GM18519 (cell line): Measurements from ENCODE around the gene SERTM1.

Experiments
- ATAC-seq: cut with Tn5 transposase; IDR thresholded peaks from one replicate; pipeline ENCODE4 v1.9.1; 2021; ENCODE audit warnings: mild to moderate bottlenecking, moderate library complexity; ENCODE audit not compliant: unreplicated experiment, low FRiP score

Gene SERTM1

DNA sequence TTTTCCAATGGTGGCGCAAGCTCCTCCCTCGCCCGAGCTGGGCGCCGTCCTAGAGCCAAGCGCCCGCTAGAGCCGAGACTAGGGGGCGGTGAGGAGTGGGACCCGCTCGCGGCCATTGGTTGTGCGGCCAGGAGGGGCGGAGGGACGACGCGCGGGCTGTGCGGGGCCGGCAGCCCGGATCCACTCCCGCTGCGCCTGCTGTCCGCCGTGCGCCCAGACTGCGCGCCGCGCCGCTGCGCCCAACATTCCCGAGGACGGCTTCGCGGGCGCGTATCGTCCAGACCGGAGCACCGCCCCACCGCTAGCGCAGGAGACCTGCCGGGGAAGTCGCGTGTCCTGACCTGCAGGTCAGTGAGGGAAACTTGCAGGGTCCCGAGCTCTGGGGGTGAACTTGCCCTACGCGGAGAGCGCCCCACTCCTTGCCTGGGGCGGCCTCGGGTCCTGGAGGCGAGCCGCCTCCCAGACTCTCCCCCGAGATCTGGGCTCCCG lies at the start of gene SERTM1:
Gene SERTM1, plus strand, starts transcription at position 183 of the 489 bp plus-strand sequence. CDS start 21,059 bp downstream, outside the sequence.
- no peak for ATAC-seq

DNA sequence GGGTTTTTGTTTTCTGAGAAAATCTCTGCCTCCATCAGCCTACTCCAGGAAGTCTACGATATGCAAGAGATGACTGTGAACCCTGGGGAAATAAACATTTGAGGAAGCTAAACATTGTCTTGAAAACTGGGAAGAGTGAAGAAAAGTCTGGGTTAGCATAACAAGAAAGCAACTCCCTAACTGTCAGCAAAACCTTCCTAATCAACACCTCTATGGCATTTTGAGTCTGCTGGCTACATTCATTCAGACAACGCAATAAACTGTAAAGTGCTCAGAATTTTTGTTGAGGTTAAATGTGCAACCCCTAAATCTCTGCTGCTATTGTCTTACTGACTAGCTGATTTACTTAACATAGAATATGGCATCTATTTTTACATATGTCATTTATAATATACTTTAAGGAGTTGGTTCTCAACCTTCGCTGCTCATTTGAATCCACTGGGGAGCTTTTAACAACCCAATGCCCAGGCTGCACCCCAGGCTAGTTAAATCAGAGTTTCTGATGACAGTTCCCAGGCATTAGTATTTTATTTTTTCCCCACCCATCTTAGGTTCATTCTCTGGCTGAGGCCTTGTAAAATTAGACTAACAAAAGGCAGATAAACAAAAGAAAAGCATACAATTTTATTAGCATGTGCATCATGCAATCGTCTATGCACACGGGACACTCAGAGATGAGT lies 45.3 kb upstream of the SERTM1 start:
- ATAC-seq: no peak

DNA sequence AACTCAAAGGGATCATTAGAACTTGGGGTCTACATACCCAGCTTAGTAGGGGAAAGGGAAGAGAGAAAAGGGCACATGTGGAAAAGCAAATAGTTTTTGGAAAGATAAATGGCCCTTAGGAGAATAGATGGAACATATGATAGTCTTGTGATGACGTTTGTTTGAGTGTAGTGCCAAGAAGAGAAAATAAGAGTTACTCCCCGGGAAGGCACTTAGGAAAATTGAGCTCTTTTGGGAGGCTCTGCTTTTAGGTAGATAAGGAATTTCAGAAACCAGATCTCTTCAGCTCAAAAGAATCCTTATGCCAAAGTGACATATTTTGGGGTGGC lies 44.8 kb upstream of the SERTM1 start:
- ATAC-seq: no peak

DNA sequence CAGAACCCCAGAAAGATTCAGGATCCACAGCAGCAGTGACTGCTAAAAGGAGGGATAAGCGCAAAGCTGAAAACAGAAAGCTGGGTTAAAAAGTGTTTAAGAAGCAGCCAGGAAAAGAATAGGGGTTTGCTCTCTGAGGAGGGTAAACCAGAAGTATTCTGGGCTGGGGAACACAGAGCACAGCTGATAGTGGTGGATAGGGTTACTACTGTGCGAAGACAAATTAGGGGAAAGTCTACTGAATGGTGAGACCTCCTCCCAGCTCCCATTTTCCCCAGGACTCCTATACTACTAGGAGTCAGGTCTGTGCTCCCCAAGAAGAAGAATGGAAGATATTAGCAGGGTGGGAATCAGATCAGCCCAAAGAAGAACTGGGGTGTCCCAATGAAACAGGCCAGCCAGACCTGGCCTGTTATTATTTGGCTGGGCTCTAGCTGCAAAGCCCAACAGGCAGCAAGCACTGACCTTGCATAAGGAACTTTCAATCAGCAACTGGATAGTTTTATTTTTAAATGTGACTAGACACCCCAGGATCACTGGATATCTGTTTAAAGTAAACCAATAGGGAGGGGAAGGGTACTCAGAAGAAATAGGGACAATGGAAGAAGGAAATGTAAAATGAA lies 43.5 kb upstream of the SERTM1 start:
- ATAC-seq: no peak

DNA sequence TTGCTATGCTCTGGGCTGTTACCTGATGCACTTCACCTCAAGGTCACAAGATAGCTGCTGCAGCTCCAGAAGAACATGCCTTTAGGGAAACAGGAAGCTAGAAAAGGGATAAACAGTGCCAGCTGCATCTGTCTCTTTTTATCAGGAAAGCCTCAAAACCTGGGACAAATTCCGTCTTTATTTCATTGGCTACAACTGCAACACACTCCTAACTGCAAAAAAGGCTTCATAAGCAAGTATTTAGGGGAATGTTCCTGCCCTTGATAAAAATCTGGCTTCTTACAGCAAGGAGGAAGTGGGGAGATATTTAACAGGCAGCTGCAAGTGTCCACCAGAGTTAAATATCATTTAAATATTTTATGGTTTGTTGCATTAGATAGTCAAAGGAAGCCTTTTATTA lies 34.2 kb upstream of the SERTM1 start:
- ATAC-seq: no peak

DNA sequence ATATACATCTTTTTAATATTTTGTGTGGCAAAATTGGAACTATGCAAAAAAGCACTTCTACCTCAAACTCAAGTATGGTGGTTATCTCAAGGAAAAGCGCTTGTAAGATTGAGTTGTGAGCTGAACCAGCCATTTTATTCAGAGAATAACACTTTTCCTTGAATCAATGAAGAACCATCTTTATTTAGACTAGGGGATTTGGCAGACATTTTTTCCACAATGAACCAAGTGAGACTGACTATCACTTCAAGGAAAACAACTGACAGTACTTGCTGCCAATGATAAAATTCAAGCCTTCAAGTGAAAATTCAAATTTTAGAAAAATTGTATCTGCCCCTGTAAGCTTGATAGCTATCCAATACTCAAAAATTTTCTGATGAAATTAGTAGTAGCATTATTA lies 23.2 kb upstream of the SERTM1 start:
- ATAC-seq: no peak

DNA sequence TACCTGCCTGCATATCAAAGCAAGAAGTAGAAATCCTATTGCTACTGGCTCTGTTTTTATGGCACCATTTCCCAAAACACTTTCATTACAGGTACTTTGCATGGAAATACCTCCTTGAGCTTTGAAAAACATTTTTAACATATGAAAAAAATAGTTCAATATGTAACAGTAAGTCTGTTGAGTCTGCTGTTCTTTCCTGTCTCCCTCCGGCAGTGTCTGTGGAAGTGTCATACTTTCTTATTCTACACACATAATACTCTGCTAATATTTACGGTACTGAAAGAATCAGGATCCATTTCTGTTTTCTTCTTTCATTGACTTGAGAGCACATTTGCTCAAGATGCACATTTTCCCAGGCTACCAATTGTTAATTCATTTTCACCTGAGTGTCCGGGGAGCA lies 8.2 kb upstream of the SERTM1 start:
- ATAC-seq: no peak

DNA sequence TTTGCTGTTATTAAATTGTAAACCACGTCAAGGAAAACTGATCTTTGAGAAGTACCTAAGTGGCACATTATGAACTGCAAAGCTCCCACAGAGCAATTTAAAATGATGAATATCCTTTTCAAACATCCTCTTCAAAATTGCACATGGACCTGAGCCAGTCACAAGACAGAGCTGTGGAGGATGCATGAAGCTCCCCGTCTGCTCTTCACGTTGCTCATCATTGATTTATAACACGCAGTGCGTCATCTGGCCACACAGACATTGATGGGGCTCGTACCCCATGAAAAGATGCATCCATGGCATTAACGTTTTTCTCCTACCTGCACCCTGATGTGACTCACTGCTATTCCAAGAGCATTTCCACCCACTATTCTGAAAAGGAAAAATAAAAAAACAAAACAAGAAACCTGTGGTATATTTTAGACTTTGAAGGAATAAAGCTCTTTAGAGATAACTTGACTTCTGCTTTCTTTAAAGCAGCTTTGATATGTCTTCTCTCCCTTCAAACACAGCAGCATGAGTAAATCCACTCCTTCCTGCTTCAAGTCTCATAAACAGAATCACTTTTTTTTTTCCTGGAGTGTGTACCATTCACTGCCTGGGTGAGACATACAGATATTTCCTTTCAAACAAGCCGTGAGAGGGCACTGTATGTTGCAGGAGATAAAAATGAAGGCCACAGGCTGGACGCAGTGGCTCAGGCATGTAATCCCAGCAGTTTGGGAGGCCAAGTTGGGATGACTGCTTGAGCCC lies 7.2 kb upstream of the SERTM1 start:
- no peak for ATAC-seq

DNA sequence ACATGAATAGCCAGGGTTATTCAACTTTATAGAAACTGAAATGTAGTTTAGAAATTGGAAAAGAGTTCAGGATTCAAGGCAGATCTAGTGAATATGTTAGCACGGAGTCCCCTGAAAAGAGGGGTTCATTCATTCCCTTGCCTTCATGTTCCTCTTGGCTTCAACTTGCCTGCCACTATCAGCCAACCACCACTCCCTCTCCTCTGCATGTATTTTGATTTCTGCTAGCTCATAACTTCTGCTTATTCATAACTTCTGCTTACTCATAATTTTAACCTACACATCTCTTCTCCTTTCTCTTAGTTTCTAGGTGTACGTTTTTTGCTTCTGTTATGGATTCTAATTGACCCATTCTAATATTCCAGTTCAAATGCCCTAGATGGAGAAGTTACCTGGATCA lies 5.5 kb upstream of the SERTM1 start:
- no peak for ATAC-seq

DNA sequence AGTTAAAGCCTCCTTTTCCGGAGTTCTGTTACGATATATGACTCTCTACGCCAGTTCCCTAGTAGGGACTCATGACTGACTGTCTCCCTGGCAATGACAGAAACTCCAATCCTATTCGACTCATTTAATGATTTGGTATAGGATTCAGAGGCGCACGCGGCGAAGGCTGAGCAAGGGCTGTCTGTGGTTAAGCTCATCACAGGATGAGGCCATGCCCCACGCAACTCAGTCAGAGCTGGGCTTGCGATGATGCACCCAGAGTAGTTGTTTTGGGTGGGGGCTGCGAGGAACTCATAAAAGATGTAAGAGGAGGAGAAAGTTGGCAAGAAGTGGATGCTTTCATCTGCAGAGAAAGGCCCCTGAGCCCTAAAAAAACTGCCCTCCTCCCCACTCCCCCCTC lies 468 bp upstream of the SERTM1 start:
- ATAC-seq: no peak

DNA sequence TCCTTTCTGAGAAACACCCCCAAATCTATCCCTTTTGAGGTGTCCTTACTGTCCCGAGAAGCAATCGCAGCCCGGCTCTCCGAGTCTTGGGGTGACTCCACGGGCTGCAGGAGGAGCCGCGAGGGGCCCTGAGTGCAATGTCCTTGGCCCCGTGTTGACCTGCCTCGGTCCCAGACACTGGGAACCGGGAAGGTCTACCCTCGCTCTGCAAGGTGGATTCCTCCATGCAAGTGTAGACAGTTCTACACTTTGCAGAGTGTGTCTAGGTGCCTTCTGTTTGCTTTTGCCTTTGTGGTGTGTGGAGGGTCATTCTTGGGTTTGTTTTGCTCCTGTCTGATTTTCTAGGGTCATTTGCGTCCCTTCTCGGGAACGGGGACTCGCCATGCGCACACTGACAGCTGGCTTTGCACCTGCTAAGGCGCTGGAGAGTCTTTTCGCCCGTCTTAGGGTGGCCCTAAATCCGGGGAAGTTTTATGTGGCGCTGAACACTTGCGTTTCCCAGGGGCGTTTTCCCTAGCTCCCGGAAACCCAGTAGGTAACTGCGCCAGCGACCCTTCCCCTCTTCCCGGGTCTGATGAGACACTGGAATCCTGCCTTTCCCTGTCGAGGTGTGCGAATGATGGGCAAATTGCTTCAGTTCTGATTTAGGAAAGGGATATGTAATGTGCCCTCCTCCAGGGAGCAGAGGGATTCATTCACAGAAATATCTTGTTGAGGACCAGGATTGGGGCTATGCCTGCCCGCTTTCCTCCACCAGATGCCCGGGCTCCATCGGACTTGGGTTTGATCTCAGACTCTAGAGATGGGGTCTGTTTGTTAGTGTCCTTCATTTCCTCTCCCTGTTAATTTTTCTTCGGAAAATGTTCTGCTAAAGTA lies 755 bp downstream of the SERTM1 start:
- no peak for ATAC-seq

DNA sequence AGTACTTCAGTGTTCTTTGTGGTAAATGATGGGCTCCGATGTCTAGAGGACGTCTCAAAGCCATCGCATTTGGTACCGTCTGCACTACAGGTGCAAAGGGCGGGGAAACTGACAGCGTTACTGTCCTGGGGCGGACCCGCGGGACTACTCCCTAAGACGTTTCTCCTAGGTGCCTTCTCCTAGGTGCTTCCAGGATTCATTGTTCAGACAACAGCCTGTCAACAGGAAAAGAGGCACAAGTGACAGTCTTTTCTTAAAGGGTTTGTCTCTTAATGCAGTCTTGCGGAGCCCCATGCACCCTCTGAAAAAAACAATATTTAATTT lies 1.4 kb downstream of the SERTM1 start:
- no peak for ATAC-seq

DNA sequence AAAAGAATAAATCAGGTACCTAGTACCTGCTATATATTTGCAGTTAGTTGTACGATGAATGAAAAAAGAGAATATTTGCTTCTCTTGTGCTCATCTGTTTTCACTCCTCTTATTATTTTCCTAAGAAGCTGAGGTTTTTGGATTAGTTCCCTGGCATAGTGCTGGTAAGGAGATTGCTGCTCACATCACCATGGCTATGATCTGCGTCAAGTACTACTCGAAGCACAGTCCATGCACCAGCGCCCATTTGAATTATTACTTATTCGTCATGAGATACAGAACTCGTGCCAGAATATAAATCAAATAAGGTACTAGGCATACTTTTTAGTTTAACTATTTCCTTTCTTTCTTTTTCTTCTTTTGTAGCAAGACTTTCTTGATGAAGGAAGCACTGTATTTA lies 7.1 kb downstream of the SERTM1 start:
- no peak for ATAC-seq

DNA sequence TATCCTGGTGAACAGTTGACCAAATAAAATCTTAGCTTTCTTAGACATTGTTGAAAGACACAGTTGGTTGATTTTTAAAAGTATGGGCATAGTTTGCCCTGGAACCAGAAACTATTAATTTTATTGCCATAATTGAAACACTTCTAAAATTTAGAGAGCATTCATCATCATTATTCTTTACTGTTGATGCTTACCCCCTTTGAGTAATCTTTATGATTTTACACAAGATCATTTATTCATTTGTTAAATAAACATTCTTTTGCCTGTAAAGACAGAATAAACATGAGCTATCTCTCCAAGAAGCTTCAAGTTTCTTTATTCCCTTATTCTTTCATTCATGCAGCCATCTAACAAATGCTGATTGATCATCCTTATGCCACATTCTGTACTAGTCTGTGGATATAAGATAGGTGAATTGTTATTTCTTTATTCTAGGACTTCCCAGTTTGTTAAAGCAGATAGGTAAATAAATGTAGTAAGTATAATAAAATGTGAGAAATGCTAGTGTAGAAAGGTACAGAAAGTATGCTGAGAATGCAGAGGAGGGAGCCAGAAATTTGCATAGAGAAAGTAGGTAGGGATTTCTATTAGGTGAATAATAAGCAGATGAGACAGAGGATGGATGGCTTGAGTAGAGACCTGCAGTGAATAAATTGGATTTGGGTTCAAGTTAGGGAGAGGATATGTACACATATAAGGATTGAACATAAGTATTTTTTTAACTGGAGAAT lies 8.2 kb downstream of the SERTM1 start:
- no peak for ATAC-seq

DNA sequence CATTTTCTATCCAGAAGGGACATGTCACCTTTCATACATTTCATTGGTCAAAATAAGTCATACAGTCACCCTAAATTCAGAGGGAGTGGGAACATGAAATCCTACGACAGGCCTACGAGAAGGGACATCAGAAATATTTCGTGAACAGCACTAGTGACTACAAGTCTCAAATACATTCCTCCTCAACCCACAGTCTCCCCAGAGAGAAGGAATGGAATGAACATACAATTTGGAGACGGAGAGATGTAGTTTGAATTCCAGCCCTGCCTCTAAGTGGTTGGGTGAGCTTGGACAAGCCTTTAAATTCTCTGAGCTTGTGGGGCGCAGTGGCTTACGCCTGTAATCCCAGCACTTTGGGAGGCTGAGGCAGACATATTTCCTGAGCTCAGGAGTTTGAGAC lies 9.9 kb downstream of the SERTM1 start:
- ATAC-seq: no peak

DNA sequence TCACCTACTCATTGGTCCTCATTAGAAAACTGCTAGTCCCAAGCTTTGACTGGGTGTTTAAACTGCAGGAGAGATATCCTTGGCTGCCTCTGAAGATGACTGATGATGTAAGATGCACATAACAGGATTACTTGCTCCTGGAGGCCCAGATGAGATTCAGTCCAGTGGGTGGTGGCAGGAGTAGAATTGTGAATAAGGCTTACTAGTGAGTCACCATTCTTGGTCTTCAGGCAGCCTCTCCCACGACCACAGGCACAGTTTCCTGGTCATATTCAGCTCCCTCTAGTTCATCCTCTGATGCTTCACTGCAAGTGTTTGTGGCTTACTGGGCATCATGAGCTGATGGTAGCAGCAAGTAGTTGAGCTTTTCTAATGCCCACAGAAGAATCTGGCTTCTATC lies 12.1 kb downstream of the SERTM1 start:
- ATAC-seq: no peak

DNA sequence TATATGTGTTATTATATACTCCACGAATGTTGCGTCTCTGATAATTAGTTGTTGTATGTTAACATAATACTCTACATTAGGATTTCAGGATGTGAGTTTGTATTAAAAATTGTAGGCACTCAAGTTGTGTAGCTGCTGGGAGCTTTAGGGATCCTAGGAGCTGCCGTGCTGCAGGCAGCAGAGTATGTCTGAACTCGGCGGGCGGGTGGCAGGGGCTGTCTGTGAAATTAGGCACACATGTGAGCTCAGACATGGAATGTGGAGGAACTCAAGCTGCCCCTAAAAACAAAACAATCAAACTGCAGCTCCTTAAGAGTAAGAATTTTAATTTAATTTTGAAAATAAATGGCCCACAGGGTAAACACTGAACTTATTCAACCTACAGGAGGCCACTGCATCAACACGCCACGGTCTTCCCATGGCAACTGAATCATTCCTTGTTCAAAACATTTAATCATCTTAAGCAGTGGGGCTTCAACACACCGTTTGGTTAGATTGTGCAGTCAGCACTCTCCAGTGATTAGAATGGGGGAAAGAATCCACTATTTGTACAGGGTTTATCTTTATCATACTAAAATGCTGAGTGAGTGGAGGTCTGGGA lies 22.7 kb downstream of the SERTM1 start:
- no peak for ATAC-seq

DNA sequence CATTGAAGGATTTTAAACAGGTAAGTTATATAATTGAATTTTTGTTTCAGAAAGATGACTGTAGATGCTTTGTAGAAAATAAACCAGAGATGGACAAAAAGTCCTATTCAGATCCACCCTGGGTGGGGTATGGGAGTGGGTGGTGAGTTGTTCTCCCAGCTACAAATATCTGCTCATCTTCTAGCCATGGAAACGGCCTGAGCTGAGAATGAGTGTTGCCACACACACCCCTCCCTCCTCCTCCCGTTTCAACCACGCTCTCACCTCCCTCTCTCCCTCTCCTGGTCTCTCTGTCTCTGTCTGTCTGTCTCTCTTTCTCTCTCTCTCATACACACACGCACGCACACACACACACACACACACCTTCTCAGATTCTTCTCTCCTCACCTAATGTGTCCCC lies 26.4 kb downstream of the SERTM1 start:
- ATAC-seq: no peak

DNA sequence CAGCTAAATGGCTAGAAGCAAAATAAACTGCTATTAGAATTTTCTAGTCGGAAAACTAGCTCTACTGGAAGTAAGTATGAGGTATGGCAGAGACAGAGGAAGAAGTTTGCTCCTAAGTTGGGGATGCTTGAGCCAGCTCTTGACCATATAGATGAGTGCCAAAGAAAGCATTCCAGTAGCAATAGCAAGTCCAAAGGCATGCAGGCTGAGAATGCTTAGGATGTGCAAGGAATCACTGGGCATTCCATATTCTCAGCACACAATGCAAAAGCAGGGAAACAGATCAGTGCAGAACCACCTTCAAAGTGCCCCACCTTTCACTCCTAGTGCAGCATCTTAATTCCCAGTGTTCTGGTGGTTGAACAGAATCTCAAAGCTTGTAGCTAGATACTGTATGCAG lies 32.9 kb downstream of the SERTM1 start:
- no peak for ATAC-seq
